ENCODE data around the gene HLA-A. TPM values are rescaled to one million over a fixed set of nuclear protein-coding genes. Genes with fewer than 3 reads are reported as not detected.
A peak's percentile ranks its signal among the peaks of the same experiment; 100 is the strongest.

Gene HLA-A
- 1,592 and 1,608 TPM in 2 replicates for total RNA-seq

GRCh38 chr6:29942275-29943052 is at the start of gene HLA-A:
HLA-A (plus strand) TSS chr6:29942532; CDS start chr6:29942554, 22 bp downstream.
- H3K9me3 Mint-ChIP-seq: no peaks in the 10 kb centered on the region
- H3K27ac Mint-ChIP-seq: peak within 1 kb of the TSS; percentile 100
- intact Hi-C loops (cut with micrococcal nuclease): loop anchor here (1.0 to 10.0 kb wide), 12 partner anchors 16 to 1215 kb away; partner anchors contain the start of genes CCHCR1, HLA-F, POLR1H and TCF19
- no peaks in the 10 kb centered on the region for H3K27me3 Mint-ChIP-seq
- TF ChIP-seq CTCF (IDR thresholded peaks at IDR 0.05): no peak
- H3K4me1 Mint-ChIP-seq: peaks cover 69% of the 10 kb centered on the region
- ChIA-PET POLR2A (interaction anchor here (0.6 to 2.7 kb wide), 10 partner anchors 16 to 709 kb away, joined by 3 to 33 read pairs (median 6); partner anchors contain the start of gene POLR1H), CTCF (no interaction called here)
- H3K4me3 Mint-ChIP-seq: peak within 1 kb of the TSS; percentile 92
- peak; percentile 79 for DNase-seq
- peak; percentile 90 for ATAC-seq (ENCODE audit: low read depth)
- H3K36me3 Mint-ChIP-seq (ENCODE audit: low read depth): peaks cover 52% of the 10 kb centered on the region

DNA sequence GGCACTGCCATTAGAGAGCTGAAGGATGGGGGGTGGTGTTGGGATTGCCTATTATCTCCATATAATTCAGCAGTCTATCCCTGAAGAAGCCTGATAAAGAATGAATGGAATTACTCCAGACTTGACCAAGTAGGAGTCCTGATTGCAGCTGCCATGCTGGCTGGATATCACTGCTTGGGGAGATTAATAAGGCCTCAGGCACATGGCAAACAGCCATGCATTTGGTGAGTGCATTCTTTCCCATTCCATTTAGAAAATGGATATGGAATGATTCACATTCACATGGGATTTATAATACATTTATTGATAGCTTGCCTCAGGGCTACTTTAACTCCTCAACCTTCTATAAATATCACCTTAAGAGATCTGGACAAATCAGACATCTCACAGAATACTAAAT is 49.6 kb upstream of the HLA-A start:
- Mint-ChIP-seq H3K9me3 (no peaks in the 10 kb centered on the region), H3K27ac (no peak overlapping the region), H3K36me3 (ENCODE audit: low read depth) (peaks cover 2% of the 10 kb centered on the region), H3K4me1 (peaks cover 9% of the 10 kb centered on the region), H3K27me3 (no peaks in the 10 kb centered on the region), H3K4me3 (no peak overlapping the region)
- no peak for DNase-seq
- no peak for ATAC-seq (ENCODE audit: low read depth)
- ChIA-PET CTCF (no interaction called here), POLR2A (interaction anchor here (0.6 kb wide), 1 partner anchor 968 kb away, joined by 5 read pairs; no protein-coding TSS in a partner anchor)
- no peak for TF ChIP-seq CTCF (IDR thresholded peaks at IDR 0.05)
- intact Hi-C loops (cut with micrococcal nuclease): no loop called here

DNA sequence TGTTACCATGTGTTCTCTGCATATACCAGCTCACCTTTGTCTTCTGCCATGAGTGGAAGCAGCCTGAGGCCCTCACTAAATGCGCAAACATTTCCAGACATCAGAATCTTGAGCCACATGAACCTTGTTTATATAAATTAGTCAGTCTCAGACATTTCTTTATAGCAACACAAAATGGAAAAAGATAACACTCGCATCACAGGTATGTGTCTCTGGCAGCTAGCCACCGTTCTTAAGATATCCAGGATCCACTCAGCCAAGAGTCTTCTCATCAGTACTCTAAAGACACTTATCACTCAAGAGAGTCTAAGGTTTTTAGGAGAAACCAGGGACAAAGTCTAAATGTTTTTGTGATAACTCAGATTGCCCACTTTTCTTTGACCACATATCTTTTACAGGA is 43.1 kb upstream of the HLA-A start:
- TF ChIP-seq CTCF (IDR thresholded peaks at IDR 0.05): no peak
- CTCF ChIA-PET: no interaction called here
- H3K4me3 Mint-ChIP-seq: no peak overlapping the region
- no peaks in the 10 kb centered on the region for H3K4me1 Mint-ChIP-seq
- ATAC-seq (ENCODE audit: low read depth) (no peak), DNase-seq (no peak)
- POLR2A ChIA-PET: no interaction called here
- no peaks in the 10 kb centered on the region for H3K36me3 Mint-ChIP-seq (ENCODE audit: low read depth)
- intact Hi-C loops (cut with micrococcal nuclease): no loop called here
- H3K9me3 Mint-ChIP-seq: no peaks in the 10 kb centered on the region
- no peak overlapping the region for H3K27ac Mint-ChIP-seq
- no peaks in the 10 kb centered on the region for H3K27me3 Mint-ChIP-seq

DNA sequence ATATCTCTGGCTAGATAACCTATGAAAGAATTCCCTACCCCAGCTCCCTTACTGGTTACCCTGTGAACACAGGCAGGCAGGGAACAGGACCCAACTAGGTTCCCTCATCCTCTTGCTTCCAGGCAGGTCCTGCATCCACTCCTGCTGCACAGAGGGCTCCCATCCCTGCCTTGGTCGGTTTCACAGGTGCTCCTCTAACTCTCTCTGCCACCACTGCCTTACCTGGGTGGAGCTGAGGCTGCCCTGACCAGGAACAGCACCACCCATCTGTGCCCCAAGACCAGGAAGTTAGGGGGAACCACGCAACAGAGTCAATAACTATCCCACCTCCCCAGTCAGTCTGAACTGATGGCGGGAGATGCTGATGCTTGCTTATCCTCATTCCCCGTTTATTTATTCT is 37.0 kb upstream of the HLA-A start:
- no peaks in the 10 kb centered on the region for H3K27me3 Mint-ChIP-seq
- H3K4me1 Mint-ChIP-seq: no peaks in the 10 kb centered on the region
- H3K4me3 Mint-ChIP-seq: no peak overlapping the region
- H3K9me3 Mint-ChIP-seq: no peaks in the 10 kb centered on the region
- H3K36me3 Mint-ChIP-seq (ENCODE audit: low read depth): no peaks in the 10 kb centered on the region
- ATAC-seq (ENCODE audit: low read depth): no peak
- ChIA-PET POLR2A (no interaction called here), CTCF (no interaction called here)
- H3K27ac Mint-ChIP-seq: no peak overlapping the region
- no peak for DNase-seq
- TF ChIP-seq CTCF (IDR thresholded peaks at IDR 0.05): no peak
- intact Hi-C loops (cut with micrococcal nuclease): no loop called here

DNA sequence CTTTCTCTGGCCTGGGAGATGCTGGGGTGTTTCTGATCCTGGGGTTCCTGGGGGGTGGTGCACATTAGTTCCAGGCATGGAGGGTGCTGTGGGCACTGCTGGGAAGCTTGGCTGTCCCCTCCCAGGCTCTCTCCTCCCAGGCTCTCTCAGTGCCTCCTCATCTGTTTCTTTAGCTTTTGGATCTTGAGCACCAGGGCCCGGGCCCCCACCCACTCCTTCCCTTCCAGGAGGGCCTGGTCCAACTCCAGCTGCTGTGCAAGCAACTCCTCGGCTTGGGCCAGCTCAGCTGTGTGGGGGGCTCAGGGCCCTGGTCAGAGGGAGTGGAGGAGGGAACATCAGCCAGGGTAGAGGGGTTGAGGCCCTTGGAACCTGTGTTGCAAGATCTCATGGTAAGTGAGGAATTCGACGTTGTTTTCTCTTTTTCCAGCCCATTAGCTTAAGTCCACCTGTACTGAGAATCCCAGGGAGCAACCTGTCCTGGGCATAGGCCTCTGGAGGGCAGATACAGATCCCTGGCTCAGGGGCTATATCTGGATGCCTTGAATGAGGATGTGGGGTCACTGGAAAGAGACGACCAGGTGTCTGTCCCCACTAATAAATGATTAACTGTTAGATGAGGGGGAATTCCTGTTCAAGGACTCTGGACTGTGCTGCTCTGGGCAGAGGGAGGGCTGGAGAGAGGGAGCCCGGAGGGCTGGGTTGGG is 34.5 kb upstream of the HLA-A start:
- CTCF ChIA-PET: no interaction called here
- TF ChIP-seq CTCF (IDR thresholded peaks at IDR 0.05): no peak
- no peak for ATAC-seq (ENCODE audit: low read depth)
- Mint-ChIP-seq H3K27me3 (no peaks in the 10 kb centered on the region), H3K36me3 (ENCODE audit: low read depth) (no peaks in the 10 kb centered on the region), H3K4me3 (no peak overlapping the region), H3K9me3 (no peaks in the 10 kb centered on the region), H3K4me1 (no peaks in the 10 kb centered on the region), H3K27ac (no peak overlapping the region)
- POLR2A ChIA-PET: interaction anchor here (0.8 kb wide), 1 partner anchor 19 kb away, joined by 3 read pairs; no protein-coding TSS in a partner anchor
- no peak for DNase-seq
- intact Hi-C loops (cut with micrococcal nuclease): loop anchor here (2.0 kb wide), 2 partner anchors 17 to 43 kb away; no protein-coding TSS in a partner anchor
